ENCODE results near the gene INS.
"Not testable (repeated sequence)": the region's sequence is repeated elsewhere in the genome, so short reads cannot be mapped to it uniquely, and the experiment has no call there.

Gene INS

DNA sequence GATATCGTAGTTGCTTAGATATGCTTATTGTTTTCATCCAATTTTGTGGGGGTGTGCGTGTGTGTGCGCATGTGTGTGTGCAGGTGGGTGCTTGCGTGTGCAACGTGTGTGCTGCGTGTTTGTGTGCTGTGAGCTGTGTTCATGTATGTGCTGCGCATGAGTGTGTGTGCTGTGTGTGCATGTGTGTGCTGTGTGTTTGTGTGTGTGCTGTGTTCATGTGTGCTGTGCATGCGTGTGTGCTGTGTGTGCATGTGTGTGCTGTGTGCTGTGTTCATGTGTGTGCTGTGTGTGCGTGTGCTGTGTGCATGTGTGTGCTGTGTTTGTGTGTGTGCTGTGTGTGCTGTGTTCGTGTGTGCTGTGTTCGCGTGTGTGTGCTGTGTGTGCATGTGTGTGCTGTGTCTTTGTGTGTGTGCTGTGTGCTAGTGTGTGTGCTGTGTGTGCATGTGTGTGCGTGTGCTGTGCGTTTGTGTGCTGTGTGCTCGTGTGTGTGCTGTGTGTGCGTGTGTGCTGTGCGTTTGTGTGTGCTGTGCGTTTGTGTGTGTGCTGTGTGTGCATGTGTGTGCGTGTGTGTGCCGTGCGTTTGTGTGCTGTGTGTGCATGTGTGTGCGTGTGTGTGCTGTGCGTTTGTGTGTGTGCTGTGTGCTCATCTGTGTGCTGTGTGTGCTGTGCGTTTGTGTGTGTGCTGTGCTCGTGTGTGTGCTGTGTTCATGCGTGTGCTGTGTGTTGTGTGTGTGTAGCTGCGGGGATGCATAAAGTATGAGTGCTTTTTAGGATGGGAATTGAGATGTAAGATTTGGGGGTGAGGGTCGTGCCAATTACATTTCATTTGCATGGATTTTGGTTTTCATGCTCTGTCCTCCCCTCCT lies 29.4 kb downstream of the INS start:
- no peak for DNase-seq (ENCODE audit: low read depth)

DNA sequence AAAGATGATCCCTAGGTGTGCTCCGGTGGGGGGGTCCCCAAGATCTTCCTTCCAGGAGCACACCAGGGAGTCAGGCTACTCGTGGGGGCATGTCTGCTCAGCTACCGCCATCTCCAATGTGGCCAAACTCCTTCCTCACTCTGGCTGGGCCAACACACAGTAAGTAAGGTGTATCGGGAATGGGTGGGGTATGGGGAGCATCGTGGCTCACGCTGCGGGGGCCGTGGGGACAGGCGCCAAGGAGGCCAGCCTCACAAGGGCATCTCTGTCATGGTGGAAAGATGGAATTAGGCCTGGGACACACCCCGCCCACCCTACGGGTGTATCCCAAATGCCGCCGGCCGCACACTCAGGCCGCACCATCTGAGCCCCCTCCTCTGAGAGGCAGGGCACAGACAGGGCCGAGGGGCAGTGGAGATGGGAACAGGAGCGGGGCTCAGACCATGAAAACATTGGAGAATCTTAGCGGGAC lies 30.1 kb downstream of the INS start:
- no peak for DNase-seq (ENCODE audit: low read depth)

DNA sequence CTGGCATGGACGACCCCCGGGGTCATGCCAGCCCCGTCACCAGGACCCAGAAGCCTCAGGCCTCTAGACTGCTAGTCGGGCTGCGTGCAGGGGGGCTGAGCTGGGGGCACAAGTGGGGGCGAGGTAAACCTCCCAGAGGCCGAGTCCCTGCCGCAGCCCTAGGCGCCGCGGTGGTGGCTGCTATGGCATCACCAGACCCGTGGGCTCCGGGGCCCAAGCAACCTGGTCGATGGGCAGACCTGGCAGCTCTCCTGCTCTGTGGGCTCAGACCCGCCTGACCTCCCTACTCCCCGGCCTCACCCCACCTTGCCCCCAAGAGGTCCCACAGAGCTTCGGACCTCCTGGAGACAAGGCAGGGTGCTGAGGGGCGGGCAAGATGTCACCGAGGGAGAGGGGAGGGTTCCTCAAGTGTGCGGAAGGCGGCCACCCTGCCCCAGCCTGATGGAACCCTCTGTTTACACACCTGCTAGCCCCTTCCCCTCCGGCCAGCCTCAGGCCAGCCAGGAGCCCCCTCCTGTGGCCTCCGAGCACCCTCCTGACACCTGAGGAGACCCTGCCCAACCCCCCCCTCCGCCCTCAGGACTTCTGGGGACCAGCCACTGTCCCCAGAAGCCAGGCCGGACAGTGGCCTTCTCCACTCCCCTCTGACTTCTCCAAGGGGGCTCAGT lies 31.2 kb downstream of the INS start:
- no peak for DNase-seq (ENCODE audit: low read depth)

DNA sequence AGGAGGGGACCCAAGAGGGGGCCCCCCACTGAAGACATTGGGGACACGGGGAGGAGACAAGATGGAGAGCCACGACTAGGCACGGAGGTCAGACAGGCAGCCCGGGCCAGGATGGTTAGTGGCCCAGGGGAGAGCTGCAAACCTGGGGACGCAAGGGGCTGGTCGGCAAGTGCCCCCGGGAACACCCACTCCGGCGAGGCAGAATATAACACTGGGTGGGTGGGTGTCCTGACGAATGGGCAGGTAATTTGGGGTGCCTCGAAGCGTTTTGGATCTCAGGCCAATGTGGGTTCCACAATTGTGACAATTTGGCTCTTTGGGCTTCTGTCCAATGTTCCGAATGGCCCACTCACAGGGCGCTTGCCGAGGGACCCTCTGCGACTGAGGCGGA lies 31.7 kb downstream of the INS start:
- no peak for DNase-seq (ENCODE audit: low read depth)

DNA sequence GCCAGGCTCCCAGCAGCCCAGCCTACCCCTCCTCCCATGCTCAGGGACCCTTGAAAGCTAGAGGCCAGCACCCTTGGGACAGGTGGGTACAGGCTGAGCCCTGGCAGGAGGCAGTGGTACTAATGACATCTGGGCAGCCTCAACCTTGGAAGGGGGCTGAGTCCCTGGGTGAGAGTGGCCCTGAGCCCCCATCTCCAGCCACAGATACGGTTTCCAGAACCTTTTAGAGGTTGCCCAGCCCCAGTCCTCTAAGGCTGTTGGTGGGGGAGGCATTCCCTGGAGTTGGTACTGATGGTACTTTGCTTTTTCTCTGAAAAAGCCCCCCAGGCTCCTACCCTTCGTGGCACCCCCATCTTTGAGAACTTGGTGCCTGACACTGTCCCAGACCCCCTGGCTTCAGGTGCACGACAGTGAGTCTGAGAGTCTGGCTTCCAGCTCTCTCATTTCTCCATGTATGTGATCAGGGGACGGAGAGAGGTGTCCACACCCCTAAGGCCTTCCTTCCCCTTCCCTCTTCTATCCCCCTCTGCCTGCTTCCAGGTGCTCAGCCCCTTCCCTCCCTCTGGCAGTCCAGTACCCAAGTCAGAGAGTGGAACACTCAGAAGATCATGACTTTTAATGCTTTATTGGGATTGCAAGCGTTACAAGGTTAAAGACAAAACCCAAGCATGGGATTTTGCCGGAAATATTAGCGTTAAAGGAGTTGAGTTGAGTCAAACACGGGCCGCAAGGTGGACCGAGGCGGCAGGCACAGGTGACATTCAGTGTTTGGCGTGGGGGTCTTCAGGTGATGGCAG lies 32.3 kb downstream of the INS start:
- DNase-seq (ENCODE audit: low read depth): no peak

DNA sequence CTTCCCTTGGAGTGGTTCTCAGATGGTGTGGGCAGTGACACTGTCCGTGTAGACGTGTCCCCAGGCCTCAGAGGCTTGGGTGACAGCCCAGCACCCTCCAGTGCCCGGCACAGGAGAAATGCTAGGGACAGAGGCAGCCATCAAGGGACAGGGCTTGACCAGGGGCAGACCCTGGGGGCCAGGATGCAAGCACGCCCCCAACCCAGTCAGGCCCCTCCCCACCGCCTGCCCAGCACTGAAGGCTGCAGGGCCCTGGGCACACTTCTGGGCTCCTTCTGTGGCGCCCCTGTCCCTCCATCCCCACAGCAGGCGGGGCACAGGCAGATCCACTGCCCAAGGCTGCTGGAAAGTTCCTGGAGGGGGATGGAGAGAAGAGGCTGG lies 32.9 kb downstream of the INS start:
- DNase-seq (ENCODE audit: low read depth): no peak

DNA sequence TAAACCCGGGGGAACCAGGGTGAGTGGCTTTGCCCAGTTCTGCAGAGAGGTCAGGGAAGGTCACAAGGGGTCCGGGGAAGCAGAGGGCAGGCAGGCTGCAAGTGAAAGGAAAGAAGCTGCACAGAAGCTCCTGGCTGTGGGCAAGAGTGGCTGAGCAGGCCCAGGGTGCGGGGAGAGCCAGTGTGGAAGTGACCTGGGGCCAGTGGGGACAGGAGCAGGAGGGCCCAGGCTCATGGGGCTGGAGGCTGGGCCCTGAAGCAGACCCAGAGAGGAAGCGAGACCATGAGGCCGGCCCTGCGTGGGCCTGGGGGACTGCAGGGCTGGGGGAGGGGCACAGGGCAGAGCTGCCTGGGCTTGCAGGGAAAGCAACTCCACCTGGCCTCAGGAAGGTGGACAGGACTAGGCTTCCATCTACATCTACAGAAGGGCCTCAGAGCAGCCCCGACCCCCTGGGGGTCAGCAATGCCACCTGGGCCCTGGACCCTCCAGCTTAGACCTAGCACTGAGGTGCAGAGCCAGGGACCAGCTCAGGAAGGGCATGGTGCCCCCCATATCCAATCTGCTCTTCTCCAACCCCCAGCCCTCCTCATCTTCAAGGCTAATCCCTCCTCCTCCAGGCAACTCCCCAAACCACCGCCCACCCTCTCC lies 33.4 kb downstream of the INS start:
- no peak for DNase-seq (ENCODE audit: low read depth)

DNA sequence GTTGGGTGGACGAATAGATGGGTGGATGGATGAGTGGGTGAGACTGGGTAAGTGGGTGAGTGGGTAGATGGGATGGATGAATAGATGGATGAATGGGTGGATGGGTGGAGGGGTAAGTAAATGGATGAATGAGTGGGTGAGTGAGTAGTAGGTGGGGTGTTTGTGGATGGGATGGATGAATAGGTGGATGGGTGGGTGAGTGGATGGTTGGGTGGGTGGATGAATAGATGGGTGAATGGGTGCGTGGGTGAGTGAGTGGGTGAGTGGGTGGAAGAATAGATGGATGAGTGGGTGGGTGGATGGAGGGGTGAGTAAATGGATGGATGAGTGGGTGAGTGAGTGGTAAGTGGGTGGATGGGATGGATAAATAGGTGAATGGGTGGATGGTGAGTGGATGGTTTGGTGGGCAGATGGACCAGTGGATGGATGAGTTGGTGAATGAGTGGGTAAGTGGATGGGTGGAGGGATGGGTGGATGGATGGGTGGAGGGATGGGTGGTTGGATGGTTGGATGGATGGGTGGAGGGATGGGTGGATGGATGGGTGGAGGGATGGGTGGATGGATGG lies 34.4 kb downstream of the INS start:
- DNase-seq (ENCODE audit: low read depth): no peak

DNA sequence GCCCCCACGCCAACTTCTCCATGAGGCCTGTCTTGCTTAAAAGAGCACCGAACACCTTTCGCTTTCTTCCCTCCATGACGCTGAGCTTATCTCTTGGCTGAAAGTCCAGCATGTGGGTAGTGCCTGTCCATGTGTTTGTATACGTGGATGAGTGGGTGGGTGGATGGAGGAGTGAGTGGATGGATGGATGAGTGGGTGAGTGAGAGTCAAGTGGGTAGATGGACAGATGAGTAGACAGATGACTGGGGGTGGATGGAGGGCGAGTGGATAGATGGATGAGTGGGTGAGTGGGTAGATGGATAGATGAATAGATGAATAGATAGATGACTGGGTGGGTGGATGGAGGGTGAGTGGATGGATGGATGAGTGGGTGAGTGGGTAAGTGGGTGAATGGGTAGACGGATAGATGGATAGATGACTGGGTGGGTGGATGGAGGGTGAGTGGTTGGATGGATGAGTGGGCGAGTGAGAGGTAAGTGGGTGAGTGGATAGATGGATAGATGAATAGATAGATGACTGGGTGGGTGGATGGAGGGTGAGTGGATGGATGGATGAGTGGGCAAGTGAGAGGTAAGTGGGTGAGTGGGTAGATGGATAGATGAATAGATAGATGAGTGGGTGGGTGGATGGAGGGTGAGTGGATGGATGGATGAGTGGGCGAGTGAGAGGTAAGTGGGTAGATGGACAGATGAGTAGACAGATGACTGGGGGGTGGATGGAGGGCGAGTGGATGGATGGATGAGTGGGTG lies 36.1 kb downstream of the INS start:
- not testable (repeated sequence) for DNase-seq (ENCODE audit: low read depth)

DNA sequence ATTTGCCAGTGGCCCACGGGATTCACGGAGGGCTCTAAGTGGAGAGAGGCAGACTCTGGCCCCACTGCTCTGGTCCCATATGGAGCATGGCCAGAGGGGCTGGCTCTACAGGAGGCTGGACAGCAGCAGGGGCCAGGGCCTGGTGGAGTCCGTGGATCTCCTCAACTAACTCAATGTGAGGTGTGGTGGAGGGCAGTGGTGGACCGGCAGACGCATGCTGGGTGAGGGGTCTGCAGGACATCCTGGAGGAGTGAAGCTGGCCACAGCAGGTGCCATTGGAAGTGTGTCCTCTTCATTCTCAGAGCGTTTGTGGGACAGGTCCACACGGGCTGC lies 37.4 kb downstream of the INS start:
- no peak for DNase-seq (ENCODE audit: low read depth)

DNA sequence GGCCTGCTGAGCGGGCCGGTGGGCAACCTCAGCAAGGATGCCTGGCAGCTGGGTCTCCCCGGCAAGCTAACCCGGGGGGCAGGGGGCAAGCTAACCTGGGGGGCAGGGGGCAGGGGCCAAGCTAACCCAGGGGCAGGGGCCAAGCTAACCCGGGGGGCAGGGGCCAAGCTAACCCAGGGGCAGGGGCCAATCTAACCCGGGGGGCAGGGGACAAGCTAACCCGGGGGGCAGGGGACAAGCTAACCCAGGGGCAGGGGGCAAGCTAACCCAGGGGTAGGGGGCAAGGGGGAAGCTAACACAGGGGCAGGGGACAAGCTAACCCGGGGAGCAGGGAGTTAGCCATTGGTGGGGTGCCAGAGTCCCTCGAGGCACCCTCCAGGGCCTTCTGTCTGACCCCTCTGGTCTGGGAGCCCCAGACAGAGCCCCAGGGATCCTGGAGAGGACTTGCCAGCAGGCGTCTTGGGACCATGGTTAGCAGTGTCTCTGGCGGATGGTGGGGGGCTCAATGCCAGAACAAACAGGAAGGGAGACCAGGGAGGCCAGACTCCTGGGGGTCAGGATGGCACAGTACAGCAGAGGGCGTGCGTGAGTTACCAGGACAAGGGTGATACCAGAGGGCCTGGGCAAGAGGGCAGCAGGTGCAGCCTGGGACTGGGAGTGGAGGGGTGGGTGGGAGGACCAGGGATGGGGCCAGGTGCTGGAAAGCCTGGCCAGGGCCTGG lies 37.9 kb downstream of the INS start:
- DNase-seq (ENCODE audit: low read depth): peak; percentile 20

DNA sequence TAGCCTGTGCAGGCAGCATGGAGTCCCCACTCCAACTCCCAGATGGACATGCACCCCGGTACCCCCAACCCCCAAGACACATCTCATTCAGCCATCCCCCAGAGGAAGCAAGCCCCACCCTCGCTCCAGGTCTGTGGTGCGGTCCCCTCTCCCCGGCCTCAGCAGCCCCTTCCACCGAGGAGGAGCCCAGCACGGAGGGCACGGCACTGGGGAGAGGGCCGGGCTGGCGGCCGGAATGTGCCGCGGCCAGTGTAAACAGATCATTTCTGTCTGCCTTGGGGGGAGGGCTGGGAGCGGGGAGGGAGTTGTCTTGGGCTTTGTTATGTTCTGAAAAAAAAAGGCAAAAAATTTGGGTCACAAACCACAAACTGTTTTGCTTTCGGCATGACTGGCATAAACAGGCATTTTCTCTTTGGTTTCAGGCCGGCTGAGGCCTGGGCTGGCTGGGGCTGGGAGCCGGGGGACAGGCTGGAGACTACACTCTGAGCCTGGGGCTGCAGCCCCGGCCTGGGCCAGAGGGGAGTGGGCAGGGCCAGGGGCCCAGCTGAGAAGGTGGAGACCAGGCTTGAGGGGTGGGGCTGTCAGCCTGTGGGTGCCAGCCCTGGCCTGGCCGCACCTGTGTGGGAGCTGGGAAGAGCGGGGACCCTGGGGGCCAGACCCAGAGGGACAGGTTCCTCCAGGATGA lies 38.6 kb downstream of the INS start:
- DNase-seq (ENCODE audit: low read depth): peak; percentile 72

DNA sequence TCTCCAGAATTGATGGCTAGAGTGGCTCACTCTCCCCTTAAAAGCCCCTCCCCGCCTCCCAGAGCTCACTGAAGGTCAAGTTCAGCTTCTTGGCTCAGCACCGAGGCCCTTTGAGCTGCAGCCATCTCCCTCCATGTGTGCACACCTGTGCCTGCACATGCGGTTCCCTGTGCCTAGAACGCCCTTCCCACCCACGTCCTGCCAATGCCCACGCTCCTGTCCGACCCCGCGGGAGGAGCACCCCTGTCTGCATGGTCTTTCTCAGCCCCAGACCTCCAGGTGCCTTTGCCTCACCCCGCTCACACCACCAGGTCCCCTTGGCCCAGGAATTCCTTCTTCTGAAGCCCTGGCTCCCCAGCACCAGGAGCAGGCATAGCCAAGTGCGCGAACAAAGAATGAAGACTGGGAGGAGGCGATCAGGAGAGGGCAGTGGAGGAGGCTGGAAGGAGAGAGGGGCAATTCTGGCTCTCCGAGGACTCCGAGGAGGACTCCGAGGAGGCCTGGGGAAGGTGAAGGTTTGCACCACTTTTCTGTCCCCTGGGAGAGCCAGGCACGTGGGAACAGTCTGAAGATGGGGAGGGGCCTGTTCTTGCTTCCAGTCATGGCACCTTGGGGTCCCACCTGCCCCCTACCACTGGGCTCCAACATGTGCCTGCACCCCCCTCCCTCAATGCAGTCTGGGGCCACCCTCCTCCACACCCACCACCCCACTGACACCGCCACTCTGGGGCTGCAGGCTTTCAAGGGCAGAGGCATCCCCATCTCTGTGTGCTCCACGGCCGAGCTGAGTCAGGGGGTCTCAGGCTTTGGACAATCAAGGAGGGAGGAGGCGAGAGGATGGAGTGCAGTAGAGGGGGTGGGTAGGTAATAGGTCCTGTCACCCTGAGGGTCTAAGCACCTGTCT lies 39.5 kb downstream of the INS start:
- DNase-seq (ENCODE audit: low read depth): no peak

DNA sequence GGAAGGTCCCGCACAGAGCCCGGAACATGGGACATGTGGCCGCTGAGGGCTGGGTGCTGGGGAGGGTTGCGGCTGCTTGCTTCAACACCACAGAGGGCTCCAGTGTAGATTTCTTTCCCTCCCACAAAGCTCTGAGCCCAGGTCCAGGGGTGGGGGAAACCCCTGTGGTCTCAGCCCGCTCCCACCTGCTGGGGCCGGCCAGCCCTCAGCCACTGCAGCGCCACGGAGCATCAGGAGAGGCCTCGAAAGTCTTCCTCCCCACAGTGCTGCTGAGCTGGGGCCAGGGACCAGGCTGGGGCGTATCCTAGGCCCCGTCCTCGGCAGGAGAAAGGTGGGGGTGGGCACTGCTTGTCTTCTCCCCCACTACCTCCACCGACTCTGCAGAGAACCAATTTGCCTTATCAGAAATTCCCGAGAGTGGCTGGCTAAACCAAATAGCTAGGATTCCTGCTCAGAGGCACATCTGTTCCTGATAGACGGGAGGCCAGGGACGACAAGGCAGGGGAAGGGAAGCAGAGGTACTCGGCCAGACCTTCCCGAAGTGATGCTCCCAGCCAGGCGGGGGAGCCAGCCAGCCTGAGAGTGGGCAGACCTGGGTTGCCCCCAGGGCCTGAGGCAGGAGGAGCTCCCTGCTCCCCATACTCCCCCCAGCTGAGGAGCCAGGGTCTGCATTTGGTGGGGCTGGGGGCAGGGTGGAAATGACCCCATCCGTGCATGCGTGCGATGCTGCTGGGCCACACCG lies 40.5 kb downstream of the INS start:
- peak; percentile 37 for DNase-seq (ENCODE audit: low read depth)

DNA sequence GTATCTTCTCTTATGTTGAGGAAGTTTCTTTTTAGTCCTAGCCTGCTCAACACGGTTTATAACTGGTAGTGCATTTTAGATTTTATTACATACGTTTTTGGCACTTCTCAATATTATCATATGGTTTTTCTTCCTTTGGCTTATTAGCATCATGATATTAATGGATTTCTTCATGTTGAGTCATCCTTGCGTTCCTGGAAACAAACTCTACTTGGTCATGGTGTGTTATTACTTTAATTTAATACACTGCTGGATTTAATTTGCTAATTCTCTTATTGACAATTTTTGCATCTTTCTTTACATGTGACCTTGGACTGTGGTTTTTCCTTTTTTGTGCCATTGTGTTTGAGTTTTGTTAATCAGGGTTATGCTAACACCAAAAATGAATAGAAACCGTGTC lies 42.3 kb downstream of the INS start:
- DNase-seq (ENCODE audit: low read depth): peak; percentile 64

DNA sequence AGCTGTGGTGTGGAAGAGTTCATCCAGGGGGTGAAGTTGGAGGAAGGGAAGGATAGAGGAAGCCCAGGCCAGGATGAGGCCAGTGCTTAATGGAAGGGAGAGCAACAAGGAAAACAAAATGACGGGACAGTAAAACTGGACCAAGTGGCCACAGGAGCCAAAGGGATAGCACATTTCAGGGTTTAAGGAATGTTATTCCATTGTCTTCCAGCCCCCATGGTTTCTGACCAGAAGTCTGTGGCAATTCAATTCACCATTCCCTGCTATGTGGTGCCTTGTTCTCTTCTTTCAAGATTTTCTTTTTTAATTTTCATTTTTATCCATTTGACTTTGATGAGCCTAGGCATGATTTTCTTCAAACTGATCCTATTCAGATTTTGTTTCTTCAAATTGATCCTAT lies 44.3 kb downstream of the INS start:
- no peak for DNase-seq (ENCODE audit: low read depth)

DNA sequence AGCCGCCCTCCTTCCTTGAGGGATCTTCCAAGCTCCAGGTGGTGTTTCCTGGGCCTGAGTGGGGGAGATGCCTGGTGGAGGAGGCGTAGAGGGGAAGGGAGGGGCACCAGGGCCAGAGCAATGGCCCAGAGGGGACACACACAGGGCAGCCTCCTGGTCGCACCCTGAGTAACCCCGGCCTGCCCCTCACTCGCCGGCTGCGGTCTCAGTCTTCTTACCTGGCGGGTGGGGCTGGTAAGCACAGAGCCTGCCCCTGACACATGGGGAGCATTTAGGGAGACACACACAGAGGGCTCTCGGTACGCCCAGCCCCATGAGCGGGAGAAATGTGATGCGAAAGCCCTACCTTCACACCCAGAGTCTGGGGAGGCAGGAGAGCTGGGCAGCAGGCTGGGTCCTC lies 45.7 kb downstream of the INS start:
- no peak for DNase-seq (ENCODE audit: low read depth)

All from fibroblast of gingiva (primary cell).